GM18867 (cell line): ENCODE data around the gene KDM2A.

Source experiments
- ATAC-seq: cut with Tn5 transposase; IDR thresholded peaks from one replicate; pipeline ENCODE4 v1.9.1; 2021; ENCODE audit warnings: mild to moderate bottlenecking, moderate library complexity; ENCODE audit not compliant: unreplicated experiment

The KDM2A gene

DNA sequence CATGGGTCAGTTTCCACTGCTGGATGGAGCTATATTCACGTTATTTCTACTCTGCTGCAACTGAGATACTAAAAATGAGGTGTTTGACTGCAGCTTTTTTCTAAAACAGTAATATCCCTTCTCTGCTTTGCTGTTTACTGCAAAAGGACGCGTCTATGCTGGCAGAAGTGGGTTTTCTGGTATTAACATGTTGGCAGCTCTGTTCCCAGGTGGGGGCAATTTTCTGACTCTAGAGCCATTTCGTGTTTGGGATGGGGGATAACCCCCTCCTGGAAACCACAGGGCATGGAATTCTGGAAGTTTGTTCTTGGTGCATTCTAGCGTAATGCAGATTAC lies 152.1 kb downstream of the KDM2A start:
- ATAC-seq = no peak

- ATAC-seq = no peak
Observed at GRCh38 chr11:67271541-67272284, 152.7 kb downstream of the KDM2A start.

DNA sequence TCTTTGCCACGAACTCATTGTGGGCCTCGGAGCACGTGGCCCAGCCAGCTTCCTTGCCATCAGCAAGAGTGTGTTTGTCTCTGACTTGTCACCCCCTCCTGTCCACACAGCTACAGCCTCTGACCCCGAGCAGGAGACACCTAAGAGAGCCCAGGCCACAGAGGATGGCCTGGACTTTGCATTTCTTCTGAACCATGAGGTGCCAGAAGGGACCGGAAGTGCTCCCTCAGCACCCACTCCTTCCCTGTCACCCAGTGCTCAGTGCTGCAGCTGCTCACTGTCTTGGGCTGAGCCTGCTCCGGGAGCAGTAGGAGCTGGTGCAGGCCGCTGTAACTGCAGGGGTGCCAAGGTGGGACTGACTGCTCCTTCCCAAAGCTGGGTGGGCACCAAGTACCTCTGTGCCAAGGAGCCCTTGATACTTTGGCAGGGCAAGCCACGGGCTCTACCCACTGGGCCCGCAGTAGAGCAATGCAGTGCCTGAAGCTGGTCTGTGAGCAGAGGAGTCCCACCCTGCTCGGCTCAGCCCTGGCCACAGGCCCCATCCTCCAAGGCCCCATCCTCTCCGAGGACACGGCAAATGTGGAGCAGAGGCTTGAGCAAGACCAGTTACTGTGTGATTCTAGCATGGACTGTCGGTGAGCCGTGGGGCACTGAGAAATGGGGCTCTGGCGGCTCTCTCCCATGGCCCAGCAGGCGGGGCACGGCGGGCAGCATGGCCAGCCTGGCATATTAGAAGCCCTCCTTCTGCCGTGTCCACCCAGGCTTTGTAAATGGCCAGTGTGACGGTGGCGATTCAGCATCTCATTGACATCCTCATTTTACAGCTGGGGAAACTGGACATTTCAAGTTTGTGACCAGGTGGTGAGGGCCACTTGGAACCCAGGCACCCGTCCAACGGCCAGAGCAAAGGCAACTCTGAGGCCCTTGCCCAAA lies 153.5 kb downstream of the KDM2A start:
- ATAC-seq = no peak

- no peak for ATAC-seq
Observed at GRCh38 chr11:67273260-67273990, 154.4 kb downstream of the KDM2A start.

DNA sequence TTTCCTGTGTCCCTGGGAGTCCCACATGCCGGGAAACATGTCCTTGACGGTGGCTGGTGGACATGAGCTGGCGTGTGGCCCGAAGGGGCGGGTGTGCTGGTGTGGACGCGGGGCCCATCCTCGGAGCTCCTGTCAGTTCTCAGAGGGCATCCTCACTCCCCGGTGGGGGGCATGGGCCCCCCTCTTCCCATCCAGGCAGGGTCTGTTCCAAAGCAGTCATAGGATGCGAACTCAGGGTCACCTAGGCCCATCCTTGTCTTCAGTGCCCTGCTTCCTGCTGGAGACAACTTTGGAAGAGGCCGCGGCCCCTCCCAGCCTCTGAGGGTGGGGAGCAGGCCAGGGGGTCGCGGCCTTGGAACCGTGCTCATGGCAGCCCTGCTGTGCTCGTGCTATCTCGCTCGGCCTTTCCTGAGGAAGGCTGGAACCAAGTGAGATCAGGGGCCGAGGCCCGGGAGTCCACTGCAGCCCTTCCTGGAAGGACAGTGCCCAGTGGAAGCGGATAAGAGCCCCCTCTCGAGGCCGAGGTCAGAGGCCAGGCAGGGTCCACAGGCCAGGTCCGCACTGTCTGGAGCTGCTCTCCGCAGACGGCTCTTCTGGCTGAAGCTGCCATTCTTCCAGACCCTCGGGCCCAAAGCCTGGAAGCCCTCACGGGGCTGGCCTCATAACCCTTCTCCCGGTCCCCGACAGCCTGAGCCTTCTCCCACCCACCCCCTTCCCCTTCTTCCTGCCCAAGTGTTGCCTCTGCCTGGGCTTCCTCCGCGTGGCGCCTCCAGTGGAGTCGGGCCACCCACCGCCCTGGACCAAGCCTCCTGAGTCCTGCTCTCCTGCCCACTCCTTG lies 155.9 kb downstream of the KDM2A start:
- ATAC-seq = no peak

DNA sequence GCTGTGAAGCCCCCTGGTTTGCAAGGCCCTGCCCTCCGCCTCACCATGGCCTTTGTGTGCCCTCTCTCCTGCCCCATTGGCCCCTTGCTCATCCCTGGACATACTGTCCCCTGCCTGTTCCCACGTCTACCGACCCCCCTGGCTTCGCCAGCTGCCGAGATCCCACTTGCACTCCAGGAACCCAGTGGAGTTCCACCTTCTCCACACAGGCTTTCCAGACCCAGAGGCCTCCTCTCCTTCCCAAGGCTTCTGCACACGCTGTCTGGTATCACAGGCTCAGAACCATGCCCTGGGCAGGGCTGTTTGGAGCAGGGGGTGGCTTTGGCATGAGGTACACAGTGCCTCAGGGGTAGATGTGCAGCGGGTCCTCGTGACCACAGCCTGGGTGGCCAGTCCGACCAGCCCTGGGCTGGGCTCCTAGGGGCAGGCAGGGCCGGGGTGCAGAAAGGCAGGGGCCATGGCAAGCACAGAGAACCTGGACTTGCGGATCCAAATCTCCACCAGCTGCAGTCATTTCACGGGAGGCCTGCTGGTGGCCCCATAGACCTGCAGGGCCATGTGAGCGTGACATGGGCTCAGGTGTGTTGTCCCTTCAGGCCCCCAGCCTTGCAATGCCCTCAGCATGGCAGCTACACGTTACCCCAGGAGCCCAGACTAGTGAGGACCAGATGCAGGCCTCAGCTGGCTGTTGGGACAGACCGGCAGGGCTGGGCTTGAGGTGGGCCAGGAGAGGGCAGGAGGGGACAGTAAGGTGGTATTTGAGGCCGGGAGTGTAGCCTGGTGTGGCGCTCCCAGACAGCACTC lies 156.7 kb downstream of the KDM2A start:
- no peak for ATAC-seq

DNA sequence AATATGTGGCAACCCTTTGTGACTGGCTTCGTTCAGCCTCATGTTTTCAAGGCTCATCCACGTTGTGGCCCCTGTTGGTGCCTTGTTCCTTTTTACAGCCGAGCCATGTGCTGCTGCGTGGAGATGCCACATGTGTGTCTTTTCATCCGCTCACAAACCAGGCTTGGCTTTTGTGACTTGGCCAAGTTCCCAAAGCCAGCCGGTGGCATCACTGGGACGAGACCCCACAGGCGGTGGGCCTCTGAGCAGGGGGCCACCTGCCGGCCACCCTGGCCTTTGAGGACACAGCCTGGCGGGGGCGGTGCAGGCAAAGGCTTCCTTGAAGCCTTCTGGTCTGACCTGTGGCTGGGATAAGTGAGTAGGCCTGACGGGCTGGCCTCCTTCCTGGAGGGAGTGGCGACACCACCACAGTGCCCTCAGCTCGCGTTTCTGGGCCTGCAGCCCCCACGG lies 157.7 kb downstream of the KDM2A start:
- peak; percentile 12 for ATAC-seq

DNA sequence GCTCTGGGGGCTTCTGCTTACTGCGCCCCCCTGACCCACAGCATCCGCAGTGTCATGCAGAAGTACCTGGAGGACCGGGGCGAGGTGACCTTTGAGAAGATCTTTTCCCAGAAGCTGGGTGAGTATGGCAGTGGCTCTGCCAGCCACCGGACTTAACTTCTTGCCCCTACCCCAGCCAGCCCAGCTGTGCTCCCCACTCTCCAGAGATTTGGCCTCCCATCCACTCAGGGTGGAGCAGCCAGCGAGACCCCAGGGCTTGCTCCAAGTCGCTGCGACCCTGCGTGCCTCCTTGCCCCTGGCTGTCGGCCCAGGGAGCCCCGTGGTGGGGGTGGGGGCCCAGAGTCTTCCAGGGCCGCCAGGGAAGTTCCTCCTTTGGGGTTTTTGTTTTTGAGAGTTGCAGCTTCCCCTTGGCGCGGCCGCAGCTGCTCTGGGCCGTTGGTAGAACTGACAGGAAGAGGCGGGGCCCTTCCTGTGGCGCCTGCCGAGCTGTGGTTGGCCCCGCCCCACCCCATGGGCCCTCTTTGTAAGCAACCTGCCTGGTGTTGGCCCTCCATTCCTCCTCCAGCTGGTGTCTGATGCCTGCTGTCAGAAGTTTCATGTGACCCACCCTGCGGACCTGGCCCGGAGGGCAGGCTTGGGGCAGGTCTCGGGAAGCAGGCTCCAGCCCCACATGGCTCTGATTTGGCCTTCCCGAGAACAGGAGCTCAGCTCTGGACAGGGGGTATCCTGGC lies 158.3 kb downstream of the KDM2A start:
- peak; percentile 82 for ATAC-seq

- no peak for ATAC-seq
Observed at GRCh38 chr11:67278135-67278938, 159.3 kb downstream of the KDM2A start.

DNA sequence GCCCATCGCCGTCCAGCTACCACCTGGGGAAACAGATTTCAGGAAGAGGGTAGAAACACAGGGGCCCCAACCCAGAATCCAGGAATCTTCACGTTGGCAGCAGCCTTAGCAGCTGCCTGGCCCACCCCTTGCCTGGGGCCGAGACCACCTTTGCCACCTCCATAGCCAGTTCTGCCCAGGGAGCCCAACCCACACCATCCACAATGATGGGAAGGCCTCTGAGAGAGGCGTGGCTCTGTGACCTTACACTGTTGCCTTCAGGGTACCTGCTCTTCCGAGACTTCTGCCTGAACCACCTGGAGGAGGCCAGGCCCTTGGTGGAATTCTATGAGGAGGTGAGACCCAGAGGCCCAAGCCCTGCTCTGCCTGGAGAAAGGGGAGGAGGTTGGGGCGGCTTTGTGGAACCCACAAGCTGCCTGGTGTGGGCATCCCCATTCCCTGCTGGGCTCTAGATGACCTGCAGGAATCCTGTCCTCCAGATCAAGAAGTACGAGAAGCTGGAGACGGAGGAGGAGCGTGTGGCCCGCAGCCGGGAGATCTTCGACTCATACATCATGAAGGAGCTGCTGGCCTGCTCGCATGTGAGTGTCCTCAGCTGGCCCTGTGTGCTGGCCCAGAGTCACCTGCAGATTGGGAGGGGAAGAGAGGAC lies 160.0 kb downstream of the KDM2A start:
- no peak for ATAC-seq

DNA sequence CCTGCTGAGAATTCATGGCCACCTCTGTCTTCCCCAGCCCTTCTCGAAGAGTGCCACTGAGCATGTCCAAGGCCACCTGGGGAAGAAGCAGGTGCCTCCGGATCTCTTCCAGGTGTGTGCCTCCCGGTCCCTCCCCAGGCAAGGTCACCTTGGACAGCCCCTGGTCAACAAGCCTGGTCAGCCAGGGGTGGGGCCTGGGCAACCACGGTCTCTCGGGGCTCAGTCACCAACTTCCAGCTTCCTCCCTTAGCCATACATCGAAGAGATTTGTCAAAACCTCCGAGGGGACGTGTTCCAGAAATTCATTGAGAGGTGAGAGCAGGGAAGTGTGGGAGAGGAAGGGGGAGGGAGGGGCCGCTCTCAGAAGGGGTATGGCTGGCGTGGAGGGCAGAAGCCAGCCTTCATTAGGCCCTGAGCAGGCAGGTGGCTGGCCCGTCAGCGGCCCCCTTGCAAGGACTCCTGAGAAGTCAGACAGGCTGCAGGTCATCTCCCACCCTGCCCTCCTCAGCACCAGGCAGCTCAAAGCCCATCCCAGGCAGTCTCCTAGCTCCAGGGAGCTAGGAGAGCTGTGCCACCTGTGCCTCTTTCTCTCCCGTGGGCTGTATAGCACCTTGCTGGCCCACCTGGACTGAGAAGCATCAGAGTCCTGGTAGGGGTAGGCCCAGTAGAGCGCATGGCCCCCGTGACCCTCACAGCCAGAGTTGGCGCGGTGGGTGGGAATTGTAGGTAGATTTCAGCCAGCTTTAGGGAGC lies 160.7 kb downstream of the KDM2A start:
- ATAC-seq = no peak

- no peak for ATAC-seq
Observed at GRCh38 chr11:67280341-67280787, 161.3 kb downstream of the KDM2A start.

DNA sequence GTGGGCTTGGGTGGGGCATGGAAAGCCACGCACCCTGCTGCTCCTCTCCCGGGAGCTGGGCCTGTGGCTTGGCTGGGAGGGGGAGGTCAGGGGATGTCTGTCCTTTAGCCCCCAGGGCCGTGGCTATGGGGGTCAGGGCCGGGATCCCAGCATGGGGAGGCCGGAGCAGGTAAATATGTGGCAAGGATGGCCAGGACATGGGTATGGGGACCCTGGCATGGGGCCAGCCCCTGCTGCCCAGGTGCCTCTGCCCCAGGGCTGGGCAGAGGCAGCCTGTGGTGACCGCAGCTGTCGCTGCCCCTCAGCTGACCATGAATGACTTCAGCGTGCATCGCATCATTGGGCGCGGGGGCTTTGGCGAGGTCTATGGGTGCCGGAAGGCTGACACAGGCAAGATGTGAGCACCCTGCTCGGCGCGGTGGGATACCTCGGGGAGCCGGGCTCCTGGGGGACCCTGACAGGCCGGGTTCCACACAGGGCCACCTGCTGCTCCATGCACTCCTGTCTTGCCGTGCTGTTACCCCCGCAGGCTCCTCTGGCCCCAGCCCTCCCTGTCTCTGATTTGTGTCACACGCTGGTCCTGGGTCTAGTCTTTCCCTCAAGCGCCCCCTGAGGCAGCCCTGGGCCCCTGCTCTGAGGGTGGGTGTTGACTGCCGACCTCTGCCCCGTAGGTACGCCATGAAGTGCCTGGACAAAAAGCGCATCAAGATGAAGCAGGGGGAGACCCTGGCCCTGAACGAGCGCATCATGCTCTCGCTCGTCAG lies 161.9 kb downstream of the KDM2A start:
- ATAC-seq = no peak

DNA sequence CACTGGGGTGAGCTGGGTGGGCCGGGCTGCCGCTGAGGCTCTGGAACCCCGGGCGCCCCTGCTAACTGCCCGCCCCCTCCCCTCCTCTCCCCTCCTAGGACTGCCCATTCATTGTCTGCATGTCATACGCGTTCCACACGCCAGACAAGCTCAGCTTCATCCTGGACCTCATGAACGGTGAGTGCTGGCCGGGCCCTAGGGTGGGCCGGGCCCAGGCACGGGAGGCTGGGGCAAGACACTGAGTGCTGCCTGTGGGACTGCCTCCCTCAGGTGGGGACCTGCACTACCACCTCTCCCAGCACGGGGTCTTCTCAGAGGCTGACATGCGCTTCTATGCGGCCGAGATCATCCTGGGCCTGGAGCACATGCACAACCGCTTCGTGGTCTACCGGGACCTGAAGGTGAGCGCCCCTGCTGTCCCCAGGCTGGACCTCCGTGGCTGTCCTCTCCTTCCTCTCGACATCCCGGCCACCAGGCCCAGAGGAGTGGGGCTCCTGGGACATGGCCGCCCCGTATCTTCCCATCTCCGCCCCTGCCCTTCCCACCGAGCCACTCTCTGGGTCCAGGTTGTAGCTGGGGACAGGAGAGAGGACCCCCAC lies 162.6 kb downstream of the KDM2A start:
- no peak for ATAC-seq

DNA sequence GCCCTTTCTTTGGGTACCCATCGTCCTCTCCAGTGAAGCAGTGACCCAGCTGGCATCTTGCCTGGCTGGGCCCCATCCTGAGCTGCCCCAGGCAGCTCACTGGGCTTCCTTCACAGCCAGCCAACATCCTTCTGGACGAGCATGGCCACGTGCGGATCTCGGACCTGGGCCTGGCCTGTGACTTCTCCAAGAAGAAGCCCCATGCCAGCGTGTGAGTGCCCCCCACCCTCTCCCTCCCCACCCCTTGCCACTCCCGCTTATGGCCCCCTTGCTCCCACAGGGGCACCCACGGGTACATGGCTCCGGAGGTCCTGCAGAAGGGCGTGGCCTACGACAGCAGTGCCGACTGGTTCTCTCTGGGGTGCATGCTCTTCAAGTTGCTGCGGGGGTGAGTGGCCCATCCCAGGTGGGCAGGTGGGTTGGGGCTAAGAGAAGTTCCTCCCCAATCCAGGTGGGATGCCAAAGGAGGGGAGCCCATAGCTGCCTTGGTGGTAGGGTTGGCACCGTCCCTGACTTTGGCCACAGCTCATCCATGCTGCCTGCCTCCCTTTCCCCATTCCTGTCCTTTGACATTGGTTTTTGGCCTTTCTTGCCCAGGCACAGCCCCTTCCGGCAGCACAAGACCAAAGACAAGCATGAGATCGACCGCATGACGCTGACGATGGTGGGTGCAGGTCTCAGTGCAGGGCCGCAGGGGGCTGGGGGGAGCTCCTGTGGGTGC lies 163.3 kb downstream of the KDM2A start:
- ATAC-seq = no peak
